HG03039 (cell line): Measurements from ENCODE around the gene UBE2E2.
A peak's percentile ranks its signal among the peaks of the same experiment; 100 is the strongest.

Experiments used
- ATAC-seq: cut with Tn5 transposase; IDR thresholded peaks from one replicate; pipeline ENCODE4 v1.9.1; 2021; ENCODE audit warnings: mild to moderate bottlenecking, moderate library complexity; ENCODE audit not compliant: unreplicated experiment

UBE2E2 gene

GRCh38 chr3:23377928-23378672 lies 175.0 kb downstream of the UBE2E2 start:
- no peak for ATAC-seq

- no peak for ATAC-seq
These were observed 180.7 kb downstream of the UBE2E2 start for GRCh38 chr3:23383875-23384274.

DNA sequence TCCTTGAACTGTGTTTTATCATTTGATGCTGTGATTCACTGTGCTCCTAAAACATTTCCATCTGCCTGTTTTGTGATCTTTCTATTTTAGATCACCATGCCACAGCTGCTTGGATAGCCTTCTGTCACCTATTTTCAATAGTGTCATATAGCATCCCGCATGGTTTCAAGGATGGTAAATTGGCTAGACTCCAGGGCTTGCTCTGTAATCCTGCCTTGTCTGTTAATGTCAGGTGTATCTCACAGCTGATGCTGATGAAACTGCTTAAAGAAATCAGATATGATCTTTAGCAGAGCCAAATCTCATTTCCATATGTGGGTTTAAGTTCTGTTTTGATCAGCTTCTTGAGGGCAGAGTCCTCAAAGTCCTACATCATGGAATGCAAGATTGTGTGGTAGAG lies 182.2 kb downstream of the UBE2E2 start:
- ATAC-seq, result no peak

DNA sequence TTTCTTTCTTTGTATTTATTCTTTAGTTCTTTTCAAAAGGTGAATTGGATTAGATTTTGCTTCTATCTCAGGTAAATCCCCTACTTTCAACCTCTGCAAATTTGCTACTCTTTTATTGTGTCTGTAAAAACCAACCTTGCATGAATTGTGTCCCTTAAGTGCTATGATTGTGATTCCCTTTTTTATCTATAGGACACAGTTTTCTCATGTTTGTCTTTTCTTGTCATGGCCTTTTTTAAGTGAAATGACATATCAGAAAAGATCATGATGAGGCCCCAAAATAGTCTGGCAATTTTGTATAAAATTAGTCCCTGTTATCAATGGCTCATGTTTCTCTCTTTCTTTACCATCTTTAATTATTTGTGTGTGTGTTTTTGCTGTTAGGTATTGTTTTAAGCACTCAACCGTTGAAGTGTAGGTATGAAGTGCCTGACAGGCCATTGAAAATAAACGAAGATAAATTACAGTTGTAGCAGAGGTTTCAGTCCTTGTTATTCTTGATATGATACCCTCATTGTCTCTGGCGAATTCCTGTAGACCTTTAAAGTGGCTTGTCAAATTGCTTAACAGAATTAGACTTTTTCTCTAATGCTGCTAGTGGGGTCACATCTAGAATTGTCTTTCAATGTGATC lies 184.3 kb downstream of the UBE2E2 start:
- ATAC-seq, result no peak

DNA sequence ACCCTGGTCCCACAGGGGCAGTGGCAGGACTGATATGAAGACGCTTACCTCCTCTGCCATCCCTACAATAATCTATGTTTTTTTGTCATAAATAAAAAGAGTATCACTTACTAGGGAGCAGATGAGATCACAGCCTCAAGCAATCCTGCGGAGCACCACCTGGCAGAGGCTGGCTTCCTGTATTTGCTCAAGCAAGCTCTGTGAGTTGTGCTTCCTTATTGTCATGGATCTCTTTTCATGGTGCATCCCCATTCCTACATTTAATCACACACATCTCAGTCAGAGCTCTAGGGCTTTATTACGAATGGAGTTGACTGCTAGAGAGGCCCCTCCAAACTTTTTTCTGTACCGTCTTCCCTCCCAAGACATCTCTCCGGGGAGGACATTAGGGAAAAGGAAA lies 186.0 kb downstream of the UBE2E2 start:
- no peak for ATAC-seq

DNA sequence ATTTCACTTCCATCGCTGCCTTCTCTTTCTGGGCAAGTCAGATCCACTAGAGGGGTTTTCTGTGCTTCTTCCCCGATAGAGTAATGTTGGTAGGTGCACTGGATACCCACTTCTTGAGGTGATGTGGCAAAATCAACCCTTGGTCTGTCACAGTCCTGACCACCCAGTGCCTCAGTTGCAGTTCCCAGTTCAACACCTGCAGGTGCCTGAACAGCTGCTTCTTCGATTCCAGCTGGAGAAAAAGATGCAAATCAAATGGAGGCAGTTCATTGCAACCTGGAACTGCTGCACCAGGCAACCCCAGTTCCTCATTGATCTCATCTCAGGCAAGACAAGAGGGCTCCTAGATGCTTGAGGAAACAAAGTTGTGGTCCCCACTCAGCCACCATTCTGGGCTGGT lies 186.6 kb downstream of the UBE2E2 start:
- peak; percentile 70 for ATAC-seq

GRCh38 chr3:23390446-23390845 lies 187.3 kb downstream of the UBE2E2 start:
- ATAC-seq, result no peak

DNA sequence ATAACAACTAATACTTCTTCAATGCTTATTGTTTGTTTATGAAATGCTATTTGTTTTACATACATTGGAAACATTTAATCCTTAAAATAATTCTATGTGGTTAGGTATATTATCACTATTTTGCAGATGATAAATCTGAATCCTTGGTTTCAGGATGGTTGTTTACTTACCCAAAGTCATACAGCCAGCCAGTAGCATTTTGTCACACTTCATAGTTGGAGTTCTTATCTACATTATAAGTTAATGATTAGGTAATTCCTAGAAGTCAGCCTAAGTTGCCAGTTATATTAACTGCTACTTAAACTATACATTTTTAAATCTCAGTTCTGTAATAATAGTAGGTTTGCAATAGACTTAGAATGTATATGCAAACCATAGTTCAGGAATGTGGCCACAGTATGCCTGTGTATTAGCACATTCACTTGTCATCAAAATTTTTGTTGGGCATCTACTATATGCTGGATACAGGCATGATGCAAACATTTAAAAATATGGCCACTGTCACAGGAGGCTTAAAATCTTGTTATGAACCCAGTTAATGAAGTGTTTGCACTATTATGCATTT lies 187.9 kb downstream of the UBE2E2 start:
- no peak for ATAC-seq

- ATAC-seq, result no peak
These were observed 192.0 kb downstream of the UBE2E2 start for GRCh38 chr3:23395115-23395514.

- ATAC-seq, result no peak
These were observed 193.6 kb downstream of the UBE2E2 start for GRCh38 chr3:23396746-23397145.

DNA sequence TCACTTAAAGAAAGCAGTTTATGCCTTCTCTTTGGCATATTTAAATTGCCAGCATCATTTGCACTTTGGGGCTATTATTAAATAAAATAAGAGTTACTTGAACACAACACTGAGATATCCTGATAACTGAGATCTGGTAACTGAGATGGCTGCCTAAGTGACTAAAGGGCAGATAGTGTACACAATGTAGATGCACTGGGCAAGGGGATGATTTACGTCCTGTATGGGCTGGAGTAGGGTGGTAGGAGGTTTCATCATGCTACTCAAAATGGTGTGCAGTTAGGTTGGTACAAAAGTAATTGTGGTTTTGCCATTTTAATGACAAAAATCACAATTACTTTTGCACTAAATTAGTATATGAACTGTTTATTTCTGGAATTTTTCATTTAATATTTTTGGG lies 196.1 kb downstream of the UBE2E2 start:
- ATAC-seq, result no peak

GRCh38 chr3:23402728-23403492 lies 199.8 kb downstream of the UBE2E2 start:
- no peak for ATAC-seq

GRCh38 chr3:23404246-23404645 lies 201.1 kb downstream of the UBE2E2 start:
- ATAC-seq, result no peak

DNA sequence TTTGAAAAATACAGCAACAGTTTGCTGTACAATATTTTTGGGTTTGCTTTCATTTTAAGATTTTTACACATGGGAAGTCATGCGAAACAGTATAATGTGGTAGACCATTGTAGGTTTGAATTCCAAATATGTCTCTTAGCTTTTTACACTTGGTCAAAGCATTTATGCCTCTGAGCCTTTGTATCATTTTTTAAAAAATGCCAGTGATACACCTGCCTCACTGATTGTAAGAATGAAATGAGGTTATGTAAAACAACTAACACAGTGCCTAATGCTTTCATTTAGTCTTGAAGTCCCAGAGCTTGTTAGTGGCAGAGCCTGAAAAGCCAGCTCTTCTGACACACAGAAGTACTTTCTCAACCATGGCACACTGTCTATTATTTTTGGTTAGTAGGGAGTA lies 202.0 kb downstream of the UBE2E2 start:
- ATAC-seq, result no peak

DNA sequence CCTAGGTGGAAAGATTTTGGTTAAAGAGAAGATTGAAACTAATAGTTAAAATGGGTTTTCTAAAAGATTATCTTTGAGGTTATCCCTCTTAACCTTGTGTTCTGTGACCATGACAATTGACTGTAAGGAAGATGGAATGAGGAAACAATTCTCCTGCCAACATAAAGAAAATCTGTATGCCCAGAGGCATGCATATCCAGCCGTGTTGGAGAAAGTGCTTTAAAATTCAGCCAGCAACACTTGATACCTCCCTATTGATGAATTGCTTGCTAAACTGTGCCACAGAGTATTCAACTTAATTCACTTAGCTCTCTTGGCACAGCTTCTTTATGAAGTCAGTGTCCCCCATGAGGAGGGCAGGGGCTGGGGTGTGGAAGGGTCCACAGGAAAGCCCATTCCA lies 203.5 kb downstream of the UBE2E2 start:
- ATAC-seq, result no peak

DNA sequence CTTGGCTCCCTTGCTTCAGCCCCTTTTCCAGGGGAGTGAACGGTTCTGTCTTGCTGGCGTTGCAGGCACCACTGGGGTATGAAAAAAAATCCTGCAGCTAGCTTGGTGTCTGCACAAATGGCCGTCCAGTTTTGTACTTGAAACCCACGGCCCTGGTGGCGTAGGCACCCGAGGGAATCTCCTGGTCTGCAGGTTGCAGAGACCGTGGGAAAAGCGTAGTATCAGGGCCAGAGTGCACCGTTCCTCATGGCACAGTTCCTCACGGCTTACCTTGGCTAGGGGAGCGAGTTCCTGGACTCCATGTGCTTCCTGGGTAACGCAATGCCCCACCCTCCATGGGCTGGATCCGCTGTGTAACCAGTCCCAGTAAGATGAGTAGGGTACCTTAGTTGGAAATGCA lies 214.9 kb downstream of the UBE2E2 start:
- no peak for ATAC-seq

DNA sequence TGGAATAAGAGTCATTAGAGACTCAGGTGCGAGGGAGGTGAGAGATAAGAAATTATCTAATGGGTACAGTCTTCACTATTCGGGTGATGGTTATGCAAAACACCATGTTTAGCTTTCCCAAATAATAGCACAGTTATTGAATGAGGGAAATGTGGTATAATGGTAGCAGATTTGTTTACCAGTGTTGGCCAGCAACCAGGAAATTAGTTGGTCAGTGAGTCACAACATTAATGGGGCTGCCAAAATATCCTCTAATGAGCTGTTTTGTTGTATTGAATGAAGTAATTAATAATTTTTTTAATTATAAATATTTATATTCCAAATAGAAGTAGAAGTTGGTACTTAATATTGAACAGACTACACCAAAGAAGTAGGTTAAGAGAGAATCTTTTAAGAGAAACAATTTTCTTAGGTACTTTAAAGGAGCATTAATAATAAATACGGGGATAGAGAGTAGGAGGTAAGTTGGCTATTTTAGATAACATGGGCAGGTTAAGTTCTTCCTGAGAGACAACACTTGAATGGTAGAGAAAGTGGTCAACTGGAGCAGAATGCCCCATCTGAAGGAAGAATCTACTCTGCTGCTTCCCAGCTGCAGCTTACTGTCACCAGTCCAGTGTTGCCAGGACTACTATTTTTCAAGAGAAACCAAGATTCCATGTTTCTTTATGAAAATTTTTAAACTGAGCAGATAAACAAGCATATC lies 218.8 kb downstream of the UBE2E2 start:
- ATAC-seq, result peak; percentile 43

DNA sequence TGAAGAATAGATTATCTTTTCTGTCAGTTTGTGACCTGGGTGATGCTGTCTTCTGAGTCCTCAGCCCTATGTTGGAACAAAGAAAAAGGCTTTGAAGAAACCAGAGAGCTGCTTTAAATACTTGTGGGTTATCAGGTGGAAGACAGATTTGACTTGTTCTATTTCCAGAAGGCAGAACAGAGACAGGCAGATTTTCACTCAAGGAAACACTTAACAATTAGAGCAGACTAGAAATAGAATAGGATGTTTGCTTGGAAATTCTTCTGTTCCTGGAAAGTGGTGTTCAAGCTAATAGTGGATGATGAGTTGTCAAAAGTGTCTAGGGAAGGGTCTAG lies 219.4 kb downstream of the UBE2E2 start:
- peak; percentile 92 for ATAC-seq

- ATAC-seq, result no peak
These were observed 222.3 kb downstream of the UBE2E2 start for GRCh38 chr3:23425410-23425809.

DNA sequence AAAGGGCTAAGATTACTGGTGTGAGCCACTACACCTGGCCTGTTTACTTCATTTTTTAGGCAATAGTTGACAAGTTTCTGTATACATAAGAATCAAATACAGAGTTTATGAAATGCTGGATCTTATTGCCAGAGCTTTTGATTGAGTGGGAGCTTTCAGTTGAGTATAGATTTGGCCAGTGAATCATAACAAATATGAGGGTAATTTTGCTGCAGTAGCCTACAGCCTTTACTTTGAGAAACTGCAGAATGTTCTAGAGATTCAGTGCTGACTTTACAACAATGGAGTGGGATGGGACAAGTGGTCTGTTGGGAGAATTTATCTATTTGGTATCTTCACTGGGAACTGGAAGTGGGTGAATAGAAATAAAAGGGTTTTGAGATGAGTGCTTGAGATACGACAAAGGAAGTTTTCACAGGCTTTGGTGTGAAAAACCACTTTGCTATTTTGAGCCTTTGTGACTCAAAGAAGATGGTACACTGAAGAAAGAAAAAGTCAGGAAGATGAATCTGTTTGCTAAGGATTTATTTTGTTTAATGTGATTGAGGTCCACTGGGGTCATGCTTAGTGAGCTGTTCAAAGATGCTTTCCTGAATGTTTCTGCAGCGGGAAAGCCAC lies 227.8 kb downstream of the UBE2E2 start:
- ATAC-seq, result no peak

- ATAC-seq, result no peak
These were observed 228.6 kb downstream of the UBE2E2 start for GRCh38 chr3:23431764-23432163.
